Measurements from ENCODE around the gene PLXND1.

Gene PLXND1

GRCh38 chr3:129599607-129600006, 6.9 kb downstream of the PLXND1 start:
- no peak for FAIRE-seq

GRCh38 chr3:129599073-129599472, 7.4 kb downstream of the PLXND1 start:
- FAIRE-seq: no peak

GRCh38 chr3:129598484-129598883, 8.0 kb downstream of the PLXND1 start:
- no peak for FAIRE-seq

- FAIRE-seq: no peak
These were observed 8.5 kb downstream of the PLXND1 start for GRCh38 chr3:129598000-129598381.

GRCh38 chr3:129597087-129597999, 9.1 kb downstream of the PLXND1 start:
- no peak for FAIRE-seq

GRCh38 chr3:129596194-129597086, 10.0 kb downstream of the PLXND1 start:
- no peak for FAIRE-seq

- no peak for FAIRE-seq
These were observed 10.8 kb downstream of the PLXND1 start for GRCh38 chr3:129595544-129596193.

GRCh38 chr3:129594907-129595390, 11.5 kb downstream of the PLXND1 start:
- FAIRE-seq: no peak

GRCh38 chr3:129594409-129594808, 12.1 kb downstream of the PLXND1 start:
- FAIRE-seq: no peak

GRCh38 chr3:129593595-129594339, 12.7 kb downstream of the PLXND1 start:
- FAIRE-seq: peak; percentile 76

- no peak for FAIRE-seq
These were observed 13.3 kb downstream of the PLXND1 start for GRCh38 chr3:129593230-129593594.

- FAIRE-seq: no peak
These were observed 13.9 kb downstream of the PLXND1 start for GRCh38 chr3:129592381-129593131.

- FAIRE-seq: no peak
These were observed 14.5 kb downstream of the PLXND1 start for GRCh38 chr3:129591932-129592331.

GRCh38 chr3:129590215-129590614, 16.3 kb downstream of the PLXND1 start:
- FAIRE-seq: no peak

- FAIRE-seq: no peak
These were observed 18.8 kb downstream of the PLXND1 start for GRCh38 chr3:129587566-129588210.

GRCh38 chr3:129586746-129587430, 19.6 kb downstream of the PLXND1 start:
- FAIRE-seq: no peak

- no peak for FAIRE-seq
These were observed 20.4 kb downstream of the PLXND1 start for GRCh38 chr3:129585949-129586657.

GRCh38 chr3:129584631-129585030, 21.8 kb downstream of the PLXND1 start:
- FAIRE-seq: no peak

GRCh38 chr3:129583289-129583688, 23.2 kb downstream of the PLXND1 start:
- FAIRE-seq: no peak

GRCh38 chr3:129582799-129583198, 23.7 kb downstream of the PLXND1 start:
- FAIRE-seq: no peak

All from islet of Langerhans (tissue), 1 donor.